Stimulated activated CD8-positive, alpha-beta memory T cell treated with anti-CD3 and anti-CD28 coated beads, Interleukin-4, amount 100 ng/mL, for 48 hours (primary cell): ENCODE data around the gene CKMT2.

Experiments used
- DNase-seq: peaks from one replicate; pipeline ENCODE4 v3.0.0-alpha.2; 2020

The CKMT2 gene

GRCh38 chr5:81219389-81219788 lies 13.7 kb upstream of the CKMT2 start:
- DNase-seq = no peak

- no peak for DNase-seq
These were observed 10.8 kb upstream of the CKMT2 start for GRCh38 chr5:81222285-81222684.

GRCh38 chr5:81225463-81225862 lies 7.7 kb upstream of the CKMT2 start:
- DNase-seq = no peak

GRCh38 chr5:81226286-81226685 lies 6.8 kb upstream of the CKMT2 start:
- DNase-seq = no peak

GRCh38 chr5:81226949-81227348 lies 6.2 kb upstream of the CKMT2 start:
- DNase-seq = no peak

GRCh38 chr5:81228084-81228483 lies 5.0 kb upstream of the CKMT2 start:
- no peak for DNase-seq

GRCh38 chr5:81230416-81230815 lies 2.7 kb upstream of the CKMT2 start:
- no peak for DNase-seq

GRCh38 chr5:81232464-81233079 lies 550 bp upstream of the CKMT2 start:
- no peak for DNase-seq

- DNase-seq = no peak
These were observed 1.2 kb downstream of the CKMT2 start for GRCh38 chr5:81234299-81234698.

- DNase-seq = no peak
These were observed 1.7 kb downstream of the CKMT2 start for GRCh38 chr5:81234801-81235200.

- no peak for DNase-seq
These were observed 2.4 kb downstream of the CKMT2 start for GRCh38 chr5:81235287-81236072.

- DNase-seq = no peak
These were observed 5.3 kb downstream of the CKMT2 start for GRCh38 chr5:81238460-81238859.

GRCh38 chr5:81239613-81240012 lies 6.5 kb downstream of the CKMT2 start:
- DNase-seq = no peak

GRCh38 chr5:81241001-81241400 lies 7.9 kb downstream of the CKMT2 start:
- no peak for DNase-seq

- DNase-seq = no peak
These were observed 9.0 kb downstream of the CKMT2 start for GRCh38 chr5:81241961-81242648.

- no peak for DNase-seq
These were observed 9.8 kb downstream of the CKMT2 start for GRCh38 chr5:81242906-81243436.

- no peak for DNase-seq
These were observed 11.3 kb downstream of the CKMT2 start for GRCh38 chr5:81244451-81244850.

GRCh38 chr5:81245871-81246235 lies 12.7 kb downstream of the CKMT2 start:
- DNase-seq = no peak

GRCh38 chr5:81246697-81247096 lies 13.6 kb downstream of the CKMT2 start:
- no peak for DNase-seq

GRCh38 chr5:81247441-81247972 lies 14.4 kb downstream of the CKMT2 start:
- DNase-seq = no peak

GRCh38 chr5:81249240-81249639 lies 16.1 kb downstream of the CKMT2 start:
- DNase-seq = no peak

- DNase-seq = no peak
These were observed 16.9 kb downstream of the CKMT2 start for GRCh38 chr5:81250004-81250403.

GRCh38 chr5:81251922-81252321 lies 18.8 kb downstream of the CKMT2 start:
- no peak for DNase-seq

GRCh38 chr5:81252904-81253303 lies 19.8 kb downstream of the CKMT2 start:
- DNase-seq = no peak
